T-helper 2 cell (primary cell): ENCODE results near the gene PCDHGA7.
"Not testable (repeated sequence)": the region's sequence is repeated elsewhere in the genome, so short reads cannot be mapped to it uniquely, and the experiment has no call there.

Experiments used
- DNase-seq, 5 experiments: peaks; one replicate each; pipeline versions ENCODE4 v3.0.0 to v3.0.0-alpha.2; 2012 to 2022

PCDHGA7 gene

DNA sequence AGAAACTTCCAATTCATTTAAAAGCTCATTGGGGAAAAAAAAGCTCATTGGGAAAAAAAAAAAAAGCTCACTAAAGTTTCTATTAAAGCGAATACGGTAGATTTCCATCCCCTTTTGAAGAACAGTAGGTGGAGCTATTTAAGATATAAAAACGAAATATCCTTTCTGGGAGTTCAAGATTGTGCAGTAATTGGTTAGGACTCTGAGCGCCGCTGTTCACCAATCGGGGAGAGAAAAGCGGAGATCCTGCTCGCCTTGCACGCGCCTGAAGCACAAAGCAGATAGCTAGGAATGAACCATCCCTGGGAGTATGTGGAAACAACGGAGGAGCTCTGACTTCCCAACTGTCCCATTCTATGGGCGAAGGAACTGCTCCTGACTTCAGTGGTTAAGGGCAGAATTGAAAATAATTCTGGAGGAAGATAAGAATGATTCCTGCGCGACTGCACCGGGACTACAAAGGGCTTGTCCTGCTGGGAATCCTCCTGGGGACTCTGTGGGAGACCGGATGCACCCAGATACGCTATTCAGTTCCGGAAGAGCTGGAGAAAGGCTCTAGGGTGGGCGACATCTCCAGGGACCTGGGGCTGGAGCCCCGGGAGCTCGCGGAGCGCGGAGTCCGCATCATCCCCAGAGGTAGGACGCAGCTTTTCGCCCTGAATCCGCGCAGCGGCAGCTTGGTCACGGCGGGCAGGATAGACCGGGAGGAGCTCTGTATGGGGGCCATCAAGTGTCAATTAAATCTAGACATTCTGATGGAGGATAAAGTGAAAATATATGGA, 48.0 kb downstream of the PCDHGA7 start, which contains the start of gene PCDHGA12:
TSS of gene PCDHGA12 (plus strand) at position 176 of the 782 bp plus-strand sequence. CDS start at position 429, 253 bp downstream.
- peak in 1 of 5 experiments; percentile 51 for DNase-seq

DNA sequence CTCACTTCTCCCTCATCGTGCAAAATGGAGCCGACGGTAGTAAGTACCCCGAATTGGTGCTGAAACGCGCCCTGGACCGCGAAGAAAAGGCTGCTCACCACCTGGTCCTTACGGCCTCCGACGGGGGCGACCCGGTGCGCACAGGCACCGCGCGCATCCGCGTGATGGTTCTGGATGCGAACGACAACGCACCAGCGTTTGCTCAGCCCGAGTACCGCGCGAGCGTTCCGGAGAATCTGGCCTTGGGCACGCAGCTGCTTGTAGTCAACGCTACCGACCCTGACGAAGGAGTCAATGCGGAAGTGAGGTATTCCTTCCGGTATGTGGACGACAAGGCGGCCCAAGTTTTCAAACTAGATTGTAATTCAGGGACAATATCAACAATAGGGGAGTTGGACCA, 48.7 kb downstream of the PCDHGA7 start:
- DNase-seq = no peak

DNA sequence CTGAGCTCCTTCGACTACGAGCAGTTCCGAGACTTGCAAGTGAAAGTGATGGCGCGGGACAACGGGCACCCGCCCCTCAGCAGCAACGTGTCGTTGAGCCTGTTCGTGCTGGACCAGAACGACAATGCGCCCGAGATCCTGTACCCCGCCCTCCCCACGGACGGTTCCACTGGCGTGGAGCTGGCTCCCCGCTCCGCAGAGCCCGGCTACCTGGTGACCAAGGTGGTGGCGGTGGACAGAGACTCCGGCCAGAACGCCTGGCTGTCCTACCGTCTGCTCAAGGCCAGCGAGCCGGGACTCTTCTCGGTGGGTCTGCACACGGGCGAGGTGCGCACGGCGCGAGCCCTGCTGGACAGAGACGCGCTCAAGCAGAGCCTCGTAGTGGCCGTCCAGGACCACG, 49.8 kb downstream of the PCDHGA7 start:
- DNase-seq = not testable (repeated sequence)

DNA sequence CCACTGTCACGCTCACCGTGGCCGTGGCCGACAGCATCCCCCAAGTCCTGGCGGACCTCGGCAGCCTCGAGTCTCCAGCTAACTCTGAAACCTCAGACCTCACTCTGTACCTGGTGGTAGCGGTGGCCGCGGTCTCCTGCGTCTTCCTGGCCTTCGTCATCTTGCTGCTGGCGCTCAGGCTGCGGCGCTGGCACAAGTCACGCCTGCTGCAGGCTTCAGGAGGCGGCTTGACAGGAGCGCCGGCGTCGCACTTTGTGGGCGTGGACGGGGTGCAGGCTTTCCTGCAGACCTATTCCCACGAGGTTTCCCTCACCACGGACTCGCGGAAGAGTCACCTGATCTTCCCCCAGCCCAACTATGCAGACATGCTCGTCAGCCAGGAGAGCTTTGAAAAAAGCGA, 50.2 kb downstream of the PCDHGA7 start:
- not testable (repeated sequence) for DNase-seq

DNA sequence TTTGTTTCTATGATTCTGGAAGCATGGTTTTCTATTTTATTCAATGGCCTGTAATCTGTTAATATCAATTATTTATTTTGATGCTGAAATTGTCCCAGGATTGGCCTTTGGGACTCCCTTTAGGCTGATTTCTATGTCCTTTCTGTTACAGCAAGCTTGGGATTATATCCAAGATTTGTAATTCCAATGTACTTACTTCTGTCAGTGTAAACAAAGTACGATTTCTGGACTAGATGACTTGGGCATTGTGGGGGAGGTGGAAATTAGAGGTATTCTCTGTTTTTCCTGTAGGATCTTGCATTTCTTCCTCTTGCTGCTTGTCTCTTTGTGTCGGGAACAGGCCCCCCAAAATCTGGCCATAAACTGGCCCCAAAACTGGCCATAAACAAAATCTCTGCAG, 51.5 kb downstream of the PCDHGA7 start:
- no peak for DNase-seq
